ENCODE measurements around the gene ASPM.

The ASPM gene

GRCh38 chr1:197076585-197076984 is 69.9 kb downstream of the ASPM start:
- DNase-seq (ENCODE audit: low read depth in 2 of 2) = no peak

- DNase-seq (ENCODE audit: low read depth in 2 of 2) = no peak
Measured at GRCh38 chr1:197073978-197074377, 72.5 kb downstream of the ASPM start.

- no peak for DNase-seq (ENCODE audit: low read depth in 2 of 2)
Measured at GRCh38 chr1:197067457-197067818, 79.0 kb downstream of the ASPM start.

GRCh38 chr1:197066719-197067456 is 79.6 kb downstream of the ASPM start, which contains the start of gene F13B:
Gene F13B, minus strand, starts transcription at chr1:197067260. Its CDS starts 37 bp downstream, at chr1:197067223.
- no peak for DNase-seq (ENCODE audit: low read depth in 2 of 2)

GRCh38 chr1:197066277-197066676 is 80.2 kb downstream of the ASPM start:
- no peak for DNase-seq (ENCODE audit: low read depth in 2 of 2)

GRCh38 chr1:197065559-197065958 is 80.9 kb downstream of the ASPM start:
- DNase-seq (ENCODE audit: low read depth in 2 of 2) = peak; percentile 51 to 52

- no peak for DNase-seq (ENCODE audit: low read depth in 2 of 2)
Measured at GRCh38 chr1:197063212-197063611, 83.3 kb downstream of the ASPM start.

GRCh38 chr1:197062692-197063091 is 83.8 kb downstream of the ASPM start:
- no peak for DNase-seq (ENCODE audit: low read depth in 2 of 2)

GRCh38 chr1:197049100-197049499 is 97.4 kb downstream of the ASPM start:
- no peak for DNase-seq (ENCODE audit: low read depth in 2 of 2)

- no peak for DNase-seq (ENCODE audit: low read depth in 2 of 2)
Measured at GRCh38 chr1:197042676-197043341, 103.7 kb downstream of the ASPM start.

- DNase-seq (ENCODE audit: low read depth in 2 of 2) = no peak
Measured at GRCh38 chr1:197041486-197042353, 104.7 kb downstream of the ASPM start.

GRCh38 chr1:197036861-197037260 is 109.6 kb downstream of the ASPM start:
- no peak for DNase-seq (ENCODE audit: low read depth in 2 of 2)

- DNase-seq (ENCODE audit: low read depth in 2 of 2) = peak; percentile 24 to 42
Measured at GRCh38 chr1:197034631-197035339, 111.7 kb downstream of the ASPM start.

Measured in fibroblast of skin of left biceps (primary cell).